NOMO-1 treated with dmso at 0.1 percent for 144 hours (cell line): Measurements from ENCODE around the gene SYT14.
"Not testable (repeated sequence)": the region's sequence is repeated elsewhere in the genome, so short reads cannot be mapped to it uniquely, and the experiment has no call there.

Source experiments
- DNase-seq: peaks from one replicate; lab custom pipeline; 2025; ENCODE audit not compliant: unreplicated experiment; lab: John Stamatoyannopoulos, UW

The SYT14 gene

DNA sequence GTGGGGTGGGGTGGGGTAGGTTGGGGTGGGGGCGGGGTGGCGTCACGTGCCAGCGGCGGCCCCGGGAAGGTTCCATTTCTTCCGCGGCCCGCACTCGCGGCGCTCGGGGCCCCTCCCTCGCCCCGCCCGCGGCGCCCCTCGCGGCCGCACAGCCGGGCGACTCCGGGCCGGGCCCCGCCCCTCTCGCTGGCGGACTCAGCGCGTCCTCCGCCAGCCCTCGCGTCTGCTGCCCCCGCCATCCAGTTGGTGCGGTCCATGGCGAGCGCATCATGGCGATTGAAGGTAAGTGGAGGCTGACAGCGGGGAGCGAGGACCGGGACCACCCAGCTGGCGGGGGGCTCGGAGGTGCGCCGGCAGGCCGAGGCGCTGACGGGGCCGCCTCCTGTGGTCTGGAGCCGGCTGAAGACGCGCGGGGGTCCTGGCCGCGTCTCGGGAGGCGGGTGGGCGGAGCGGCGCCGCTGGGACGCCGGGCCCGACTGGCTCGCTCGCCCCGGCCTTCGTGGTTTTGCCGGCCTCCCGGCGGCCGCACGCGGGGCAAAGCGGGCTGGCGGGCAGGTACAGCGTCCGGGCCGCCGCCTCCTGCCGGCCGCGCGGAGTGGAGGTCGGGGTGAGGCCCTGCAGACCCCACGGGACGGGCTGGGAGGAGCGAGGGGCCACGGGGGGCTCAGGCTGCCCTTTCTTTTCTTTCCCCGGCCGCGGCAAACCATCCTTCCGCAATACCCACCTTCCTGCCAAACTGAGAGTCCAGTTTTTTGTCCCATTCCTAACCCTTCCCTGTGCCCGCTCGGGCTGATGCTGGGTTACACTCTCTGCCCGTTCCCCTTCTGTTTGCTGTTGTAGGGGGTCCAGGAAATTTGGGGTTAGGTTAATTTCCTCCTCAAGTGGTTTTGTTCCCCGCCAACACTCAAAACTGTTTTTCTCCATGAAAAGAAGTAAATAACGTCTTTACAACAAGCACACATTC is at the start of gene SYT14:
TSS of gene SYT14 (plus strand) at position 222 of the 964 bp plus-strand sequence. CDS start at position 270, 48 bp downstream.
- no peak for DNase-seq

DNA sequence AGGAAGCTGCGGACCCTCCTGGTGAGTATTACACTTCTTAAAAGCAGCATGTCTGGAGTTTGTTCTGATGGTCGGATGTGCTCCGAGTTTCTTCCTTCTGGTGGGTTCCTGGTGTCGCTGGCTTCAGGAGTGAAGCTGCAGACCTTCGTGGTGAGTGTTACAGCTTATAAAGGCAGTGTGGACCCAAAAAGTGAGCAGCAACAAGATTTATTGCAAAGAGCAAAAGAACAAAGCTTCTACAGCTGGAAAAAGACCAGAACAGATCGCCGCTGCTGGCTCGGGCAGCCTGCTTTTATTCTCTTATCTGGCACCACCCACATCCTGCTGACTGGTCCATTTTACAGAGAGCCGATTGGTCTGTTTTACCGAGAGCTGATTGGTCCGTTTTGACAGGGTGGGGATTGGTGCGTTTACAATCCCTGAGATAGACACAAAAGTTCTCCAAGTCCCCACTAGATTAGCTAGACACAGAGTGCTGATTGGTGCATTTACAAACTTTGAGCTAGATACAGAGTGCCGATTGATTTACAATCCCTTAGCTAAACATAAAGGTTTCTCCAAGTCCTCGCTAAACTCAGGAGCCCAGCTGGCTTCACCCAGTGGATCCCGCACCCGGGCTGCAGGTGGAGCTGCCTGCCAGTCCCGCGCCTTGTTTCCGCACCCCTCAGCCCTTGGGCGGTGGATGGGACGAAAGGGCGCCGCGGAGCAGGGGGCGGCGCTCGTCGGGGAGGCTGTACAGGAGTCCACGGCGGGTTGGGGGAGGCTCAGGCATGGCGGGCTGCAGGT is 49.5 kb upstream of the SYT14 start:
- DNase-seq, result not testable (repeated sequence)

DNA sequence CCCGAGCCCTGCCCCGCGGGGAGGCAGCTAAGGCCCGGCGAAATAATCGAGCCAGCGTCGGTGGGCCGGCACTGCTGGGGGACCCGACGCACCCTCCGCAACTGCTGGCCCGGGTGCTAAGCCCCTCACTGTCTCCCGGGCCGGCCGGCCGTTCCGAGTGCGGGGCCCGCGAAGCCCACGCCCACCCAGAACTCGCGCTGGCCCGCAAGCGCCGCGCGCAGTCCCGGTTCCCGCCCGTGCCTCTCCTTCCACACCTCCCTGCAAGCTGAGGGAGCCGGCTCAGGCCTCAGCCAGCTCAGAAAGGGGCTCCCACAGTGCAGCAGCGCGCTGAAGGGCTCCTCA is 49.0 kb upstream of the SYT14 start:
- no peak for DNase-seq

DNA sequence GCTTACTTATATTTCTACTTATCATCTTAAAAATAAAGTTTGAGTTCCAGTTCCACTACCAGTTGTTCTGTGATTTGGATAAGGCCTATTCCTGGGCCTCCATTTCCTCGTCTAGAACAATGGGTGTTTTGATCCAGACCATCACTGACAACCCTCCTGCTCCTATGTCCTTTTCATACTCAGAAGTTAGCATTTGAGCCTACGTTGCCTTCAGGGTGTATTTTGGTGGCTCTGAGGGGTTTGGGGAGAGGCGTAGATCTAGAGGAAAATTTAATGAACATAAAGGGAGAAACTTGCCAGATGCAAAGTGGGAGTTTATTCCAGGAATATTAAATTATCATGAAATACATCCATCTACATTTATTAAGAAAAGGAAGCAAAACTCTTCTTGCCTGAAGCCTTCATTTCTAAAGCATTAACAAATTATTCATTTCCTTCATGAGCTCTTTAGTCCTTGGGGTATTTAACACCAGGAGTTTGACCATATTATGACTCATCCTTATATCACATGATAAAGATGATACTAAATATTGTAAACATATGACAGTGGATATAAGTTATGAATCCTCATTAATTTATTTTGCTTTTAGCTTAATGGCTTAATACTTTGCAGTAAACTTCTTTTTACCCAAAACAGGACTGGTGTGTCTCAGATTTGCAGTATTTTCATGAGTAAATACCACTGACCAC is 47.2 kb upstream of the SYT14 start:
- no peak for DNase-seq

DNA sequence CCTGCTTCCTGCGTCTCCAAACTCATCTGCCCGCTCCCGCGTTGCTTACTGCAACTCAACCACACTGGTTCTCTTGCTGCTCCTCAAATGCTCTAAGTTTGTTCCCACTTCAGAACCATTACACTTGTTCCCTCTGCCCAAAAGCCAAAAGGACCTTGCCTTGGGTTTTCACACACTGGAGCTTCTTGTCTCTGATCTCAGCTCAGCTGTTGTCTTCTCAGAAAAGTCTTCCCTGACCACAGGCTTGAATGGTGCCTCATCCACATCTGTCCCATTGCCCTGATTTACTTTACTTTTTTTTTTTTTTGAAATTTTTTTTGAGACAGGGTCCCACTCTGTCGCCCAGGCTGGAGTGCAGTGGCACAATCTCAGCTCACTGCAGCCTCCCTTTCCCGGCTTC is 44.3 kb upstream of the SYT14 start:
- no peak for DNase-seq

DNA sequence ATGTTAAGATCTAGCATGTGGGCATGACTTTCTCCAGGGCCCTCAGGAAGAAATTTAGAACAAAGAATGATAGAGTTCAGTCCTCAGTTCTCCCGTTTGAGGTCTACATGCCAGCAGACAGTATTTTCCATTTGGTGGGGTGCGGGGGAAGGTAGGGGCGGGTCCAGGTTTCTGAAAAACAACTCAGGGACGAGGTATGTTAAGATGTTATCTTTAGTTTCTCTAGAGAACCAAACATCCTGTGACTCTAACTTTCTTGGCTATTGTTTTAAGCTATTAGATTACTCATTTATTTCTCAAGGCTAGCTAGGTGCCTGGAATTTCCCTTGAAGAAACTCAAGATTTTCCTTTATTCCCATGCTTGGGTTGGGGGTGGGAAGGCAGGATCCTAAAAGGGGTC is 42.3 kb upstream of the SYT14 start:
- DNase-seq, result no peak

DNA sequence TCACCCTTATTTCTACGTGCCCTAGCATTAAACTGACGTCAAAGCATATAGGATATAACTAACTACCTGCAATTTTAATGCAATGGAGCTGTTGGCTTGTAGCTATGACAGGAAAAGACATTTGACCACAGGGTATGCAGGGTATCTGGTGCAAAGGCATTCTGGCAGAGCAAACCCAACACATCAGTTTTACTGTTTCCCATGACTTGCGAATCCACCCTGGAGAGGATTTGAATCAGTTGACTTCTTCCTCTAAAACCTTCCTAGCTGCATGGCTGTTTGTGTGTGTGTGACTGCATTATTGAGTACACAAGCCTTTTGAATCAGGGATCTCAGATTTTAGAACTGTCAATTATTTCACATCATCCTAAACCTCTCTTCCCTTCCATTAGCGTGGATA is 41.7 kb upstream of the SYT14 start:
- DNase-seq, result no peak

DNA sequence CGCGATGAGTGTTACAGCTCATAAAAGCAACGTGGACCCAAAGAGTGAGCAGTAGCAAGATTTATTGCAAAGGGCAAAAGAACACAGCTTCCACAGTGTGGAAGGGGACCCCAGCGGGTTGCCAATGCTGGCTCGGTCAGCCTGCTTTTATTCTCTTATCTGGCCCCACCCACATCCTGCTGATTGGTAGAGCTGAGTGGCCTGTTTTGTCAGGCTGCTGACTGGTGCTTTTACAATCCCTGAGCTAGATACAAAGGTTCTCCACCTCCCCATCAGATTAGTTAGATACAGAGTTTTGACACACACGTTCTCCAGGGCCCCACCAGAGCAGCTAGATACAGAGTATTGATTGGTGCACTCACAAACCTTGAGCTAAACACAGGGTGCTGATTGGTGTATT is 39.7 kb upstream of the SYT14 start:
- DNase-seq, result not testable (repeated sequence)

DNA sequence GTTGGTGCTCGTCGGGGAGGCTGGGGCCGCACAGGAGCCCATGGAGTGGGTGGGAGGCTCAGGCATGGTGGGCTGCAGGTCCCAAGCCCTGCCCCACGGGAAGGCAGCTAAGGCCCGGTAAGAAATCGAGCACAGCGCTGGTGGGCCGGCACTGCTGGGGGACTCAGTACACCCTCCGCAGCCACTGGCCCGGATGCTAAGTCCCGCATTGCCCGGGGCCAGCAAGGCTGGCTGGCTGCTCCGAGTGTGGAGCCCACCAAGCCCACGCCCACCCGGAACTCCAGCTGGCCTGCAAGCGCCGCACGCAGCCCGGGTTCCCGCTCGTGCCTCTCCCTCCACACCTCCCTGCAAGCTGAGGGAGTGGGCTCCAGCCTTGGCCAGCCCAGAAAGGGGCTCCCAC is 39.2 kb upstream of the SYT14 start:
- not testable (repeated sequence) for DNase-seq

DNA sequence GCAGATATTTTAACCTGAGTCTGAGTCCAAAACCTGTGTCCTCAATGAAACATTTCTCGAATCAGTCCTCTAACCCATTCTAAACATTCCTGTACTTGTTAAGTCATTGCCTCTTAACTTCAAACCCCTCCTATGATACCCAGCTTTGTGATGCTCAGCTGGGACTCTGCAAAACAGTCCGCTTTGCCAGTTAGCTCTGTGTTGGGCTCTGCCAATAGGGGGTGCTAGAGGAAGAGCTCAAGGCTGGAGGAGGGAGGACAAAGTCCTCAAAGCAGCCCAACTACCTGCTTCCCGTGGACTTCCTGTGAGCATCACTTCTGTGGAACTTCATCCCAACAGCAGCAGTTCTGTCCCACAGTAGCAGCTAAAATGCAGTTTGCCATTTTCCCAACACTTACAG is 38.1 kb upstream of the SYT14 start:
- DNase-seq, result no peak

DNA sequence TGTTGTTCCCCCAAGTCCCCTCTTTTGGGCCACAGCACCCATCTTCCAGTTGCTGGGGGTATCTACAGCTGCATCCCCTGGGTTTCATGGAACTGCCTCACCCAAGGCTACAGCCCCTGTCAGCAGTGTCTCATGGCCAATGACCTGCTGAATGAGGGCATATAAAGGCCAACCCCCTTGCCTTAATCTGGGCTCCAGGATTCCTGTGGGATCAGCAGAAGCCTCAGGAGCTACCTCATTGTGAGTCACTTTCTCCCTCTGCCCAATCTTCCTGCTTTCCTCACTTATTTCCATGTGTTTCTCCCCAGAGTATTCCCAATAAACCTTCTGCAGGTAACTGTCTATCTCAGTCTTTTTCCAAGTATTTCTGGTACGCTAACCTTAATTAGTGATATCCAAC is 37.3 kb upstream of the SYT14 start:
- DNase-seq, result no peak

DNA sequence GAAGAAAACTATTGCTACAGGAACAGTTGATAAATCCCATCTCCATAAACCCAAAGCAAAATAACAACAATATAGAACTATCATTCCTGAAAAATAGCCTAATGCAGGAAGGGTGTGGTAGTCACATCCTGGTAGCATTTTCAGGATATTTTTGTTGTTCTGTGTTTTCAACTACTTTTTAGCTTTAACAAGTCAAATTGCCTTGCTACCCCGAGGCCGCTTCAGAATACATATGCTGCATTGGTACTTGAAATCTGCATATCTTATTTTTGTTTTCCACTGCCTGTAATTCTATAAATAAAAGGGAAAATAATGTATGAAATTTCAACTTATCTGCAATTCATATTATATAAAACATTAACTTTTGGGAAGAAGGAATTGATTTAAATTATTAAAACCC is 36.8 kb upstream of the SYT14 start:
- DNase-seq, result no peak

DNA sequence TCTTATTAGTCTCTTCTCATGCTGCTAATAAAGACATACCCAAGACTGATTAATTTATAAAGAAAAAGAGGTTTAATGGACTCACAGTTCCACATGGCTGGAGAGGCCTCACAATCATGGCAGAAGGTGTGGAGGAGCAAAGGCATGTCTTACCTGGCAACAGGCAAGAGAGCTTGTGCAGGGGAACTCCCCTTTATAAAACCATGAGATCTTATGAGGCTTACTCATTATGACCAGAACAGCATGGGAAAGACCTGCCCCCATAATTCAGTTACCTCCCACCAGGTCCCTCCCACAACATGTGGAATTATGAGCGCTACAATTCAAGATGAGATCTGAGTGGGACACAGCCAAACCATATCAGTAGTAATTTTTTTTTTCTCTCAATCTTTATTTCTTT is 33.2 kb upstream of the SYT14 start:
- DNase-seq, result not testable (repeated sequence)

DNA sequence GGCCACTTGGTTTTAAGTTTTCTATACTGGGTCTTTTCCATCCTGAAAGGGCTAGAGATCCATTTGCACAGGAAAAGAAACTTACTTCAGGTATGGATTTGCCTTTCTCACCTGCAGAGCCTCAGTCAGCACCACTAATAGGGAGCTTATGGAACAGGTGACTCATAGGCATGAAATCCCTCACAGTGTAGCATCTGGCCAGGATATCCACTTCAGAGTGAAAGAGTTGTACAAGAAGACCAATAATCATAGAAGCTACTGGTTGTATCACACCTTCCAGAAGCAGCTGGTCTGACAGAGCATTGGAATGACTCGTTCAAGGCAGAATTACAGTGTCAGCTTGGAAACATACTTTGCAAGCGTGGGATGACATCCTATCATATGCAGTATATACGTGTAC is 26.3 kb upstream of the SYT14 start:
- no peak for DNase-seq

DNA sequence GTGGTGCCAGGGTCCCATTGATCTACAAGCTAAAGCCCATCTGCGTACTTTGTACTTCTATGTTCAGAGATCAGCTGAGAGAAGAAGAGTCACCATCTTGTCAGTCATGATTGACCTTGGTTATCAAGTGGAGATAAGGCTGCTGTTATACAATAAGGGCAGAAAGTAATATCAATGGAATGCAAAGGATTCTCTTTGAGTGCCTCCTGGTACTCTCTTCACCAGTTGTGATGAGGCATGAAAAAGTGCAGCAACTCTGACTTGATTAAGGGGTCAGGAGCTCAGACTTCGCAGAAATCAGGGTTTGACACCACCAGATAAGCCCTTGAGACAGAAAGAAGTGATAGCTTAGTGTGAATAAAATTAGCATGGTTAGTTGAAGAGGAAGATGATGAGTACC is 25.7 kb upstream of the SYT14 start:
- DNase-seq, result no peak

DNA sequence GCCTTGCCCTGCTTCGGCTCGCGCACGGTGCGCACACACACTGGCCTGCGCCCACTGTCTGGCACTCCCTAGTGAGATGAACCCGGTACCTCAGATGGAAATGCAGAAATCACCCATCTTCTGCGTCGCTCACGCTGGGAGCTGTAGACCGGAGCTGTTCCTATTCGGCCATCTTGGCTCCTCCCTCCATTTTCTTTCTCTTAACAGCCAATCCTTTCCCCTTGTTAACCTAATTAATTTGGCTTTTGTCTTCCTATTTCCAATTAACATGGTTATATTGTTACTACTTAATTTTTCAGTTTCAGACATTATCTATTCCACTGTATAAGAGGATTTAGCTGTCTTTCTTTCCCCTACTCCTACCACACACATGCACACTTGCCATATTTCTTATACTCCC is 18.4 kb upstream of the SYT14 start:
- DNase-seq, result not testable (repeated sequence)

DNA sequence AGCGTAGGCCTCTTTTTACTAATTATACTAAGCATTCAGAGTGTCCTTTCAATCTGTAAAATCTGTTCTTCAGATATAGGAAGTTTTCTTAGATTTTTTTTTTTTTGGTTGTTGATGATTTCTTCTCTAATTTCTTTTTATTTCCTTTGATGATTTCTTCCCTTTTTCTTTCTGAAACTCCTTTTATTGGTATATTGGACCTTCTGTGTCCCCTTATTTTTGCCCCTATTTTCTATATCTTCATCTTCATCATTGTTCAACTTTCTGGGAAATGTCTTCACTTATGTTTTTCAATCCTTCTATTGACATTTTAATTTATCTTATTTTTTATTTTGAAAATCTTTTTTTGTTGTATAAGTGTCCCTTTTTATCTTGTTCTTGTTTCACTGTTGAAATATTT is 17.2 kb upstream of the SYT14 start:
- no peak for DNase-seq

DNA sequence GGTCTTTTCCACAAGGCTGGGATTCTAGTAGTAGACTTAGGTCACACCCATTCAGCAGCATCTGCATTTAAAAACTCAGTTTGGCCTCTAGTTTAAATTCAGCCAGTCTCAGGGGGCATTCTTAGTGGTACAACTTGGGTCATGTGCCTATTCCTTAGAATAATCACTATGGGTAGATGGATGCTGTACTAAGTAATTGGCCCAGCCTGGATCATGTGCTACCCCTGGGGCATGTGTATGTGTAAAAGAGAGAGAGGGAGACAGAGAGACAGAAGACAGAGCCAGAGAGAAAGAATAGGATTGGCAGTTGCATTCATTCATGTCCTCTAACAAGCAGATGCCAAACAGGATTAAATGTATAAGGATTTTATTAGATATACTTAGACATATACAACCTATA is 13.6 kb upstream of the SYT14 start:
- no peak for DNase-seq

DNA sequence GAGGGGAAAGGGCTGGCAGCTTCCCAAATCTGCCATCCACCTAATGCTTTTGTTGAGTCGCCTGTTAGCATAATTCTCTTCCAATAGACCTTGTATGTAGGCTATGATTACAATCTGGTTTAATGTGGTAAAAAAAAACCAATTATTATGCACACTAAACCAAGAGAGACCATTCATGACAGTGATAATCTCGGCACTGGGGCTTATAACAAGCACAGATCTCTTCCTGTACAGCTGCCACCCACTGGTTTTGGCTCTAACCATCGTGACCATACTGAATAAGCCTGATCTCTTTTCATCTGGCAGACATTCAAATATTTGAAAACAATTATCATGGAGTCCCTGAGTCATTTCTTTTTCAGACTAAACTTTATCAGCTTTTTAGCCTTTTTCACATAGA is 12.0 kb upstream of the SYT14 start:
- DNase-seq, result no peak

DNA sequence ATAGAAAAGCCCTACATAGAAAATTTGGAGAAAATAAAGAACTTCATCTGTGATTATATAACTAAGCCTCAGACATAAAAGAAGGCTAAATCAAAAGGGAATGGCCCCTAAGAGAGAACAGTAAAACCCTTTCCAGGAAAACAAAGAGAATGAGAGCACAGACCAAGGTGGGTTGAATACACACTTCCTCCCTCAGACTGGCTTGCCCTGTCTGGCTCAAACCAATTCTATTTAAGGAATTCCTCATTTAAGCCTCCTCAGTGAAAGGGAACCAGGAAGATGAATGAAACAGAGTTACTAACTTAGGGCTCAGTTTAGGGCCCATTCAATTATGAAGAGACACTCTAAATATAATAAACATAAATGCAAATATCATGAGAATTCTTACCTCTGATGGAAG is 10.6 kb upstream of the SYT14 start:
- no peak for DNase-seq

DNA sequence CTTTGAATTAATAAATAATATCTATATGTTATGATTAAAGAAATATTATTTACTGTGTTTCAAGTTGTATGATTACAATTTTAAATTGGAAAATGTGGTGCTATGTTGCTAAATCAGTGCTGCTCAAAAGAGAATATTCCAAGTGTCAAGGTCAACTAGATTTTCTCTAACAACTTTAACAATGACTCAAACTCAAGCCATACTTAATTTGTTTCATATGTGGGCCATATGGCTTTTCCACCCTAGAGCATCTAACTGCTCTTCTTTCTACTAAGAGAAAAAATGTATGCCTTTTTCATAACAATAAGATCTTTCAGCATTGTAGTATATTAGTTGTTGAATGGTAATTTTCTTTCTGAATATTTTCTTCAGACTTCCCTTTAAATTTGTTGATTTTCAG is 8.3 kb upstream of the SYT14 start:
- no peak for DNase-seq

DNA sequence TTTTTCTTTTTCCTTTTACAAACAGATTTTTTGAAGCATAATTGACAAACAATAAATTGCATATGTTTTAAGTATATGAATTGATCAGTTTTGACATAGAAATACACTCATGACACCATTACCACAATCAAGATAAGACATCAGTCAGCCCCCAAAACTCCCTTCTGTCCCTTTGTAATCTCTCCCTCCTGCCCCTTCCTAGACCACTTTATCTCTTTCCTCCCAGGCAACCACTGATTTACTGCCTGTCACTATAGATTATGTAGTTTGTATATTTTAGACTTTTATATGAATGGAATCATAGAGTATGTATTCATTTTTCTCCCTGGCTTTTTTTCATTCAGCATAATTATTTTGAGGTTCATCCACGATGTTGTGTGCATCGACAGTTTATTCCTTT is 6.9 kb upstream of the SYT14 start:
- DNase-seq, result no peak
